Esophagus muscularis mucosa (tissue), 4 donors: Measurements from ENCODE around the gene SETX. TPM values are rescaled to one million over a fixed set of nuclear protein-coding genes. Genes with fewer than 3 reads are reported as not detected.

Experiments used
- DNase-seq: peaks from one replicate; pipeline ENCODE4 v3.0.0-alpha.2; 2017; ENCODE audit errors: extremely low spot score
- H3K27ac ChIP-seq, 4 donors: fragments of 200-600 bp; sonication (generic); replicated peaks in 1 of 4; 1 replicate in 3 of 4; 2 replicates in 1 of 4; pipeline ENCODE4 v1.5.1; 2016 to 2019; ENCODE audit warnings: mild to moderate bottlenecking in 1 of 4
- H3K27me3 ChIP-seq, 4 donors: fragments of 200-600 bp; sonication (generic); one replicate each; pipeline versions ENCODE4 v1.5.1 to v1.6.0; 2016 to 2019
- H3K36me3 ChIP-seq, 4 donors: fragments of 200-600 bp; sonication (generic); one replicate each; pipeline ENCODE4 v1.5.1; 2016 to 2019
- H3K4me1 ChIP-seq, 4 donors: fragments of 200-600 bp; sonication (generic); one replicate each; pipeline ENCODE4 v1.5.1; 2016 to 2019
- H3K4me3 ChIP-seq, 4 donors: fragments of 200-600 bp; sonication (generic); 1 replicate in 2 of 4; 2 replicates in 2 of 4; pipeline ENCODE4 v1.5.1; 2016 to 2019; ENCODE audit warnings: mild to moderate bottlenecking in 4 of 4, moderate library complexity in 1 of 4
- H3K9me3 ChIP-seq, 4 donors: fragments of 200-600 bp; sonication (generic); 1 replicate in 3 of 4; 2 replicates in 1 of 4; pipeline ENCODE4 v1.5.1; 2016 to 2019
- CTCF ChIP-seq, 3 experiments: fragments of 200-600 bp in 2 of 3; fragments of 450-650 bp in 1 of 3; sonication (generic) in 2 of 3; IDR thresholded peaks; one replicate each; pipeline ENCODE4 v1.5.1; 2017 to 2019; ENCODE audit warnings: antibody characterized with exemption in 3 of 3, mild to moderate bottlenecking in 2 of 3, moderate library complexity in 1 of 3
- EP300 ChIP-seq: sonication (generic); formaldehyde crosslinking; IDR thresholded peaks from one replicate; pipeline ENCODE4 v1.6.1; 2017; ENCODE audit warnings: antibody characterized with exemption
- POLR2A ChIP-seq: fragments of 450-650 bp; IDR thresholded peaks from one replicate; pipeline ENCODE4 v1.6.1; 2017; ENCODE audit warnings: antibody characterized with exemption, moderate library complexity, mild to moderate bottlenecking, low read depth
- POLR2AphosphoS5 ChIP-seq, 2 donors: sonication (generic); formaldehyde crosslinking; IDR thresholded peaks; one replicate each; pipeline ENCODE4 v1.6.1; 2017; ENCODE audit warnings: antibody characterized with exemption in 2 of 2
- WGBS: methylation state at CpG from one replicate; pipeline ENCODE4 v1.1.5; 2018; 5-methylcytosine and 5-hydroxymethylcytosine counted together
- intact Hi-C: fragments of 100-400 bp; cut with DNase I; formaldehyde crosslinking; loops from one replicate; pipeline ENCODE4 v1.15.1; 2023
- total RNA-seq, 4 donors: library from RNA; depleted of rRNA; stranded (reverse); fragments of >200 nt; gene quantifications; one replicate each; pipeline versions ENCODE4 v1.1.0 to v1.2.1, GENCODE V29; 2016

The SETX gene
- total RNA-seq, 4 donors from 2014 or later = 44.1 to 46.9 (median 45.9) TPM

GRCh38 chr9:132249123-132249522 is 105.7 kb downstream of the SETX start:
- Histone ChIP-seq H3K27ac (no peak overlapping the region), H3K4me1 (peaks cover 6 to 15% (median 11%) of the 10 kb centered on the region in 4 donors), H3K36me3 (no peaks in the 10 kb centered on the region), H3K9me3 (no peaks in the 10 kb centered on the region), H3K4me3 (no peak overlapping the region), H3K27me3 (peaks cover 0 to 54% (median 0%) of the 10 kb centered on the region in 4 donors)
- intact Hi-C loops = no loop called here
- TF ChIP-seq CTCF (IDR thresholded peaks at IDR 0.05) = no peak
- no peak for TF ChIP-seq POLR2A
- no peak for TF ChIP-seq EP300
- no peak for TF ChIP-seq POLR2AphosphoS5 (IDR thresholded peaks at IDR 0.05)
- WGBS = 89% methylated on average over 3 of the region's 6 CpGs
- DNase-seq = no peak

GRCh38 chr9:132247942-132248341 is 106.8 kb downstream of the SETX start:
- no peaks in the 10 kb centered on the region for H3K9me3 ChIP-seq
- H3K27ac ChIP-seq = no peak overlapping the region
- peaks cover 0 to 50% (median 0%) of the 10 kb centered on the region in 4 donors for H3K27me3 ChIP-seq
- H3K36me3 ChIP-seq = no peaks in the 10 kb centered on the region
- no peak for DNase-seq
- H3K4me1 ChIP-seq = peaks cover 10 to 17% (median 13%) of the 10 kb centered on the region in 4 donors
- no peak overlapping the region for H3K4me3 ChIP-seq
- intact Hi-C loops = no loop called here
- WGBS = 80% methylated on average over 8 of the region's 8 CpGs
- no peak for TF ChIP-seq POLR2AphosphoS5 (IDR thresholded peaks at IDR 0.05)
- no peak for TF ChIP-seq POLR2A

GRCh38 chr9:132245465-132245864 is 109.3 kb downstream of the SETX start:
- H3K27me3 ChIP-seq = peaks cover 0 to 45% (median 0%) of the 10 kb centered on the region in 4 donors
- intact Hi-C loops = no loop called here
- H3K4me1 ChIP-seq = peaks cover 17 to 41% (median 36%) of the 10 kb centered on the region in 4 donors
- DNase-seq = no peak
- H3K36me3 ChIP-seq = no peaks in the 10 kb centered on the region
- no peak for TF ChIP-seq CTCF (IDR thresholded peaks at IDR 0.05)
- no peak for TF ChIP-seq POLR2AphosphoS5 (IDR thresholded peaks at IDR 0.05)
- no peak for TF ChIP-seq EP300
- no peak for TF ChIP-seq POLR2A
- H3K27ac ChIP-seq = no peak overlapping the region
- H3K9me3 ChIP-seq = no peaks in the 10 kb centered on the region
- WGBS = 93% methylated on average over 5 of the region's 9 CpGs
- H3K4me3 ChIP-seq = no peak overlapping the region

- peak overlapping the region in 2 of 4 donors; percentile 35 to 51 for H3K27ac ChIP-seq
- peaks cover 0 to 40% (median 0%) of the 10 kb centered on the region in 4 donors for H3K27me3 ChIP-seq
- peaks cover 17 to 43% (median 40%) of the 10 kb centered on the region in 4 donors for H3K4me1 ChIP-seq
- no peak for TF ChIP-seq POLR2A
- no peak for TF ChIP-seq POLR2AphosphoS5 (IDR thresholded peaks at IDR 0.05)
- TF ChIP-seq EP300 = no peak
- TF ChIP-seq CTCF (IDR thresholded peaks at IDR 0.05) = no peak
- 57% methylated on average over 11 of the region's 19 CpGs for WGBS
- intact Hi-C loops = no loop called here
- H3K36me3 ChIP-seq = no peaks in the 10 kb centered on the region
- no peaks in the 10 kb centered on the region for H3K9me3 ChIP-seq
- no peak overlapping the region for H3K4me3 ChIP-seq
- no peak for DNase-seq
Measured at GRCh38 chr9:132244582-132245455, 110.0 kb downstream of the SETX start.
